ENCODE results near the gene GPR37L1. TPM values are rescaled to one million over a fixed set of nuclear protein-coding genes. Genes with fewer than 3 reads are reported as not detected.

GPR37L1 gene, protein sequence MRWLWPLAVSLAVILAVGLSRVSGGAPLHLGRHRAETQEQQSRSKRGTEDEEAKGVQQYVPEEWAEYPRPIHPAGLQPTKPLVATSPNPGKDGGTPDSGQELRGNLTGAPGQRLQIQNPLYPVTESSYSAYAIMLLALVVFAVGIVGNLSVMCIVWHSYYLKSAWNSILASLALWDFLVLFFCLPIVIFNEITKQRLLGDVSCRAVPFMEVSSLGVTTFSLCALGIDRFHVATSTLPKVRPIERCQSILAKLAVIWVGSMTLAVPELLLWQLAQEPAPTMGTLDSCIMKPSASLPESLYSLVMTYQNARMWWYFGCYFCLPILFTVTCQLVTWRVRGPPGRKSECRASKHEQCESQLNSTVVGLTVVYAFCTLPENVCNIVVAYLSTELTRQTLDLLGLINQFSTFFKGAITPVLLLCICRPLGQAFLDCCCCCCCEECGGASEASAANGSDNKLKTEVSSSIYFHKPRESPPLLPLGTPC
- total RNA-seq, result not detected
- 0 reads per million in 2 donors for total RNA-seq

DNA sequence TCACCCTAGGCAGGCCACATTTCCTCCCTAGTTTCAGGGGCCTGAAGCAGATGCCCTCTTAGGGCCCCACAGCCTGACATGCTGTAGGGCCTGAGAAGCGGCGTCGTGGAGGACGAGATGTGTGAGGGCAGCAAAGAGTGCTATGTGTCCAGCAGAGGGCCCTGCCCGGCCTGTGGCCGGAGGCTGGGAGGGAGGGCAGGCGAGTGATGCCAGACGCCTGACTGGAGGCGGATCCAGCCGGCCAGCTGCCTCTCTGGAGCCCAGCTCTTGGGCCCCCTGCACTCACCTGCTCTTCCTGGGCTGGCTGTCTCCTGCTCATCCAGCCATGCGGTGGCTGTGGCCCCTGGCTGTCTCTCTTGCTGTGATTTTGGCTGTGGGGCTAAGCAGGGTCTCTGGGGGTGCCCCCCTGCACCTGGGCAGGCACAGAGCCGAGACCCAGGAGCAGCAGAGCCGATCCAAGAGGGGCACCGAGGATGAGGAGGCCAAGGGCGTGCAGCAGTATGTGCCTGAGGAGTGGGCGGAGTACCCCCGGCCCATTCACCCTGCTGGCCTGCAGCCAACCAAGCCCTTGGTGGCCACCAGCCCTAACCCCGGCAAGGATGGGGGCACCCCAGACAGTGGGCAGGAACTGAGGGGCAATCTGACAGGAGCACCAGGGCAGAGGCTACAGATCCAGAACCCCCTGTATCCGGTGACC, at the start of gene GPR37L1:
TSS of gene GPR37L1 (plus strand) at position 279 of the 697 bp plus-strand sequence. CDS start at position 326, 47 bp downstream.
- peaks cover 35% of the 10 kb centered on the region for H3K27me3 Mint-ChIP-seq
- H3K27ac Mint-ChIP-seq, result no peak within 1 kb of the TSS
- DNase-seq (no peak), ATAC-seq (no peak)
- H3K4me1 Mint-ChIP-seq, result peaks cover 14% of the 10 kb centered on the region
- H3K9me3 ChIP-seq (ENCODE audit: control insufficient read depth, low read length, poor library complexity, severe bottlenecking), result no peaks in the 10 kb centered on the region
- no peaks in the 10 kb centered on the region for H3K36me3 Mint-ChIP-seq (ENCODE audit: low read depth)
- no peak within 1 kb of the TSS for H3K4me3 Mint-ChIP-seq

DNA sequence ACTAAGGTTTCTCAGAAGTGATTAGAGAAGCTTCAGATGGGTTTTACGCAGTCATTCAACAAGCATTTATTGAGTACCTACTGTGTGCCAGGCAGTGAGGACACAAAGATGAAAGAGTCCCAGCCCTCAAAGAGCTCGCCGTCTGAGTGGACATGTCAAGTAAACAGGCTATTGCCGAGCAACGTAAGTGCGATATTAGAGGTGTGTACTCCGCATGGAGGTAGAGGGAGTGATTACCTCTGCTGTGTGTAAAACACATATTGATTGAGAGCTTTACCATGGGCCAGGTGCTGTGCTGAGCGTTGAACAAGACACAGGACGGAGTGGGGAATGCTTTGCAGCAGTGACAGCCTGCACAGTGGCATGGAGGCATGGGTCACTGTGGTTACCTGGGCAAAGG, 49.5 kb upstream of the GPR37L1 start:
- no peak for ATAC-seq

DNA sequence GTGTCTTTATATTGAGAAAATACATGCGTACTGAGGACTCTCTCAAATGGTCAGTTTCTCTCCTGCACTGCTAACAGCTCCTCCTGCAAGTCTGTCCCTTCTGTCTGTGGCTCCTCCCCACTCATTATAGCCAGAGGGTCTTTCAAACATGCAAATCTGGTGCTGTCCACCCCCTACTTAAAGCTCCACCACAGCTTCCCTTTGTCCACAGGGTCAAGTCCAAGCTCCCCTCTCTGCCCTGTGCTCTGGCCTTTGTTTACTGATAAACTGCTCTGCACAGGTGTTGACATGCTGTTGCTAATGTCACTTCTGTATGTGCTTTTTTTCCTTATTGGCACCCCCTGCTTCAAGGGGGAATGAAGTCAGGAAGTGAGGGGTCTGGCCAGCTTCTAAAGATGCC, 47.7 kb upstream of the GPR37L1 start:
- Mint-ChIP-seq H3K36me3 (ENCODE audit: low read depth) (no peaks in the 10 kb centered on the region), H3K4me3 (no peak overlapping the region), H3K27me3 (peaks cover 7% of the 10 kb centered on the region), H3K4me1 (peaks cover 2% of the 10 kb centered on the region), H3K27ac (no peak overlapping the region)
- ATAC-seq (no peak), DNase-seq (no peak)
- H3K9me3 ChIP-seq (ENCODE audit: control insufficient read depth, low read length, poor library complexity, severe bottlenecking), result no peaks in the 10 kb centered on the region

More for the DNA sequence above, 49.5 kb upstream of the GPR37L1 start:
- Mint-ChIP-seq H3K4me1 (peaks cover 2% of the 10 kb centered on the region), H3K36me3 (ENCODE audit: low read depth) (no peaks in the 10 kb centered on the region), H3K27ac (no peak overlapping the region), H3K27me3 (peaks cover 7% of the 10 kb centered on the region), H3K4me3 (no peak overlapping the region)
- no peak for DNase-seq
- H3K9me3 ChIP-seq (ENCODE audit: control insufficient read depth, low read length, poor library complexity, severe bottlenecking), result no peaks in the 10 kb centered on the region

- Mint-ChIP-seq H3K27me3 (peaks cover 7% of the 10 kb centered on the region), H3K27ac (no peak overlapping the region), H3K36me3 (ENCODE audit: low read depth) (no peaks in the 10 kb centered on the region), H3K4me3 (no peak overlapping the region), H3K4me1 (peaks cover 2% of the 10 kb centered on the region)
- H3K9me3 ChIP-seq (ENCODE audit: control insufficient read depth, low read length, poor library complexity, severe bottlenecking), result no peaks in the 10 kb centered on the region
- ATAC-seq (no peak), DNase-seq (no peak)
These were observed 47.3 kb upstream of the GPR37L1 start for GRCh38 chr1:202075389-202075788.

DNA sequence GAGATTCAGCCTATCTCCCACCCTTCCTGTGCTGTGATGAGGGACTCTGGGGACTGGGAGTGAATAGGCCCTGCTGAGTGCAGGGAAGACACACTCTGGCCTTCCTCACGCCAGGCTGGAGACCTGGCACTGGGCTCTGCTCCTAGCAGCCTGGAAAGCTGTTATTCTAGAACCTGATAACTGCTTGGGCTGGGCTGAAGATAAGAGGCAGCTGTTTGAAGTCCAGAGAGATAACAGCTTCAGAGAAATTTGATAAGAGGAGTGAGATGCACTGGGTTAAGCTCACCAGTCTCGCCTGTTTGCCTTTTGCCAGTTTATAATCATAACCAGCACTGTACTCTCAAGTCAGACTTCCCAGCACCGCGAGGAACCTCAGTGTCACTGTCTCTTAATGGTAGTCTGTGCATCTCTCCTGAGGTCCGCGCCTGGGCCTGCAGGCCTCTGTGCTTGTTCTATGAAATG, 46.6 kb upstream of the GPR37L1 start:
- Mint-ChIP-seq H3K36me3 (ENCODE audit: low read depth) (no peaks in the 10 kb centered on the region), H3K27ac (peak overlapping the region; percentile 45)
- no peak for ATAC-seq

GRCh38 chr1:202078241-202078640, 44.5 kb upstream of the GPR37L1 start:
- H3K4me3 Mint-ChIP-seq, result no peak overlapping the region
- no peak overlapping the region for H3K27ac Mint-ChIP-seq
- H3K9me3 ChIP-seq (ENCODE audit: control insufficient read depth, low read length, poor library complexity, severe bottlenecking), result no peaks in the 10 kb centered on the region
- peaks cover 2% of the 10 kb centered on the region for H3K4me1 Mint-ChIP-seq
- H3K27me3 Mint-ChIP-seq, result peaks cover 7% of the 10 kb centered on the region
- no peaks in the 10 kb centered on the region for H3K36me3 Mint-ChIP-seq (ENCODE audit: low read depth)
- DNase-seq (no peak), ATAC-seq (no peak)

More for the DNA sequence above, 46.6 kb upstream of the GPR37L1 start:
- H3K4me1 Mint-ChIP-seq, result peaks cover 2% of the 10 kb centered on the region
- no peak overlapping the region for H3K4me3 Mint-ChIP-seq
- no peaks in the 10 kb centered on the region for H3K9me3 ChIP-seq (ENCODE audit: control insufficient read depth, low read length, poor library complexity, severe bottlenecking)
- DNase-seq, result no peak
- peaks cover 7% of the 10 kb centered on the region for H3K27me3 Mint-ChIP-seq

DNA sequence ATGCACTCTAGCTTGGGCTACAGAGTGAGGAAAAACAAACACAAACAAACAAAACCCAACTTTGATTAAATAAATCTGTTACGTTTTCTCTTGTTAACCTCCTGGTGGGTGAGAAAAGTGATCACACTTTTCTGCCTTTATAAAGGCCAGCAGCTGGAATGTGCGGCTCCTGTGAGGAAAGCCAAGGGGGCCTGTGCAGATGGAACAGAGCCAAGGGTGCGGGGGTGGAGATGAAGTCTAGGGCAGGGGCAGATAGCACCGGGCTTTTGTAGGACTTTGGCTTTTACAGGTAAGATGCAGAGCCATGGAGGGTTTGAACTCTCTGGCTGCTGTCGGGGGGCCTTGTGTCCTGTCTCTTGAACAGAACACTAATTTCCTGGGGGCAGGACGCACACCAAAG, 40.7 kb upstream of the GPR37L1 start:
- Mint-ChIP-seq H3K27me3 (peaks cover 17% of the 10 kb centered on the region), H3K27ac (no peak overlapping the region), H3K4me3 (no peak overlapping the region), H3K36me3 (ENCODE audit: low read depth) (no peaks in the 10 kb centered on the region), H3K4me1 (peaks cover 3% of the 10 kb centered on the region)
- DNase-seq (no peak), ATAC-seq (no peak)
- H3K9me3 ChIP-seq (ENCODE audit: control insufficient read depth, low read length, poor library complexity, severe bottlenecking), result no peaks in the 10 kb centered on the region

DNA sequence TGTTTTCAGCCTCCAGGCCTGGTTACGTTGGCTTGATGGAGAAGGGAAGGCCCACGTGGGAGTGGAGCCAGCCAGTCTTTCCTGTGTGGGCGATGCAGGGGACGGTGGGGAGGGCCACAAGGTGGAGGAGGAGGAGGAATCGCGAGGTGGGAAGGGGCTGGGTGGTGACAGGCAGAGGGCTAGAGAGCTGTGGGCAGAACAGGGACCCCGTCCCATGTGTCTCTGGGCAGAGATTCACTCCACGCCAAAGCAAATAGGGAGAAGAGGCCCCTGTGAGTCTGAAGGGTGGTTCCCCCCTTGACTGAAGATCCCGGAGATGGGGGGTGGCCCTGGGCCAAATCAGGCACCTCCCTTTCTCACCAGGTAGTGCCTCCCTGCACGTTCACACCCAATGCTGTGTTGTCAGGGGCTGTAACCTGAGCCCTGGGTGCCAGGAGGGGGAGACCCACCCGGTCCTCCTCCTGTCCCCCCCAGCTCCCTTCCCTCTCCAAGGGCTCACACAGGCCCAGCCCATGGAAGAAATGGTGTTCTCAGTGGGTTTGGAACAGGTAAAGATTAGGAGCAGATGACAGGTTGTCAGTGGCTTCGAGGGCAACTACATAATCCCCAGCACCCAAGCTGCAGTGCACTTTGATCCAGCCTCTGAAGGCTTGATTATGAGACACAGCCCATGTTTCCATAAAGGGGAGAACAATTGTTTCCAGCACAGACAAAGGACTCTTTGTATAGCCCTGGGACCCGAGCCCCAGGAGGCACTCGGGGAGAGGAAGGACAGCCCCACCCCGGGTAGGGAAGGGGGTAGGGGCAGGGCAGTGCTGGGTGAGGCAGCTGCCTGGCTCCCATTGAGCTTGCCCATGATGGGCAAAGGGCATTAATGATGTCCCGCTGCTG, 37.7 kb upstream of the GPR37L1 start:
- H3K27ac Mint-ChIP-seq, result no peak overlapping the region
- no peaks in the 10 kb centered on the region for H3K9me3 ChIP-seq (ENCODE audit: control insufficient read depth, low read length, poor library complexity, severe bottlenecking)
- ATAC-seq (no peak), DNase-seq (no peak)
- H3K36me3 Mint-ChIP-seq (ENCODE audit: low read depth), result no peaks in the 10 kb centered on the region
- H3K4me1 Mint-ChIP-seq, result peaks cover 2% of the 10 kb centered on the region
- H3K4me3 Mint-ChIP-seq, result no peak overlapping the region
- peaks cover 20% of the 10 kb centered on the region for H3K27me3 Mint-ChIP-seq

DNA sequence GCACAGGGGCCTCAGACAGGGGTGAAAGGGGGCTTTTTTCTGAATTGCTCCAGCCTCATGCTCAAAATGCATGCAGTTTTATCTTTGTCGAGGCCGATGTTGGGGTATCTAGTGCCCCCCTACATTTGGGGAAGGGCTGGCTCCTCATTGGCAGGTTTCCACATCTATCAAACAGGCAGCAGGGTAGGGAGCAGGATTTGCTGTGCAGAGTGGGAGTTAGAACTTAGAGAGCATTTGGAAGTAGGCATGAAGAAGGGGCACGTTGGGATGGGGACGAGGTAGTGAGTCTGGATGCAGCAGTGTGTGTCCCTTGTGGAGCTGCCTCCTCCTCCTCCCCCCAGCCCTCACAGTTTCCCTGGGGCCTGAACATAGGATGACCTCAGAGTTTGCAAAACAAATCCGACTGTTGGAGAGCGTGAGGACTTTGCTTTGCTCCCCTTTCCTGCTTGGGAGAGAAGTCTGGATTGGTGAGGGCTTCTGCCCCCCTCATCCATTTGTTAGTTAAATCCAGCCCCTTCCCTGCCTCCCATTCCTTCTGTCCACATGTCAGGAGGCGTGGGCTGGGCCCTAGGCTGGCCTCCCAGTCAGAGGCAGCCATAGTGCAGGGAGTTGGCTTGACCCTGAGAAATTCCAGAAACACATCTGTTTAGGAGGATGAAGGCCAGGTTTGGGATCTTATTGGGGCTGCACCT, 36.9 kb upstream of the GPR37L1 start:
- Mint-ChIP-seq H3K36me3 (ENCODE audit: low read depth) (no peaks in the 10 kb centered on the region), H3K4me3 (no peak overlapping the region), H3K4me1 (peaks cover 2% of the 10 kb centered on the region), H3K27ac (no peak overlapping the region), H3K27me3 (peaks cover 20% of the 10 kb centered on the region)
- ATAC-seq (no peak), DNase-seq (no peak)
- no peaks in the 10 kb centered on the region for H3K9me3 ChIP-seq (ENCODE audit: control insufficient read depth, low read length, poor library complexity, severe bottlenecking)

- ATAC-seq (no peak), DNase-seq (no peak)
- H3K4me3 Mint-ChIP-seq, result no peak overlapping the region
- no peaks in the 10 kb centered on the region for H3K9me3 ChIP-seq (ENCODE audit: control insufficient read depth, low read length, poor library complexity, severe bottlenecking)
- peaks cover 20% of the 10 kb centered on the region for H3K27me3 Mint-ChIP-seq
- no peak overlapping the region for H3K27ac Mint-ChIP-seq
- H3K36me3 Mint-ChIP-seq (ENCODE audit: low read depth), result no peaks in the 10 kb centered on the region
- H3K4me1 Mint-ChIP-seq, result peaks cover 2% of the 10 kb centered on the region
These were observed 36.0 kb upstream of the GPR37L1 start for GRCh38 chr1:202086579-202087350.

GRCh38 chr1:202088206-202088605, 34.5 kb upstream of the GPR37L1 start:
- no peak overlapping the region for H3K4me3 Mint-ChIP-seq
- H3K27ac Mint-ChIP-seq, result peak overlapping the region; percentile 32
- H3K27me3 Mint-ChIP-seq, result peaks cover 28% of the 10 kb centered on the region
- DNase-seq, result no peak
- no peaks in the 10 kb centered on the region for H3K36me3 Mint-ChIP-seq (ENCODE audit: low read depth)
- H3K9me3 ChIP-seq (ENCODE audit: control insufficient read depth, low read length, poor library complexity, severe bottlenecking), result no peaks in the 10 kb centered on the region
- peaks cover 2% of the 10 kb centered on the region for H3K4me1 Mint-ChIP-seq
- no peak for ATAC-seq

GRCh38 chr1:202090994-202091393, 31.7 kb upstream of the GPR37L1 start:
- no peak overlapping the region for H3K27ac Mint-ChIP-seq
- no peak overlapping the region for H3K4me3 Mint-ChIP-seq
- H3K27me3 Mint-ChIP-seq, result peaks cover 32% of the 10 kb centered on the region
- H3K9me3 ChIP-seq (ENCODE audit: control insufficient read depth, low read length, poor library complexity, severe bottlenecking), result no peaks in the 10 kb centered on the region
- no peaks in the 10 kb centered on the region for H3K36me3 Mint-ChIP-seq (ENCODE audit: low read depth)
- ATAC-seq, result no peak
- no peak for DNase-seq
- peaks cover 2% of the 10 kb centered on the region for H3K4me1 Mint-ChIP-seq
